ENCODE results near the gene CTRB1.
"Not testable (repeated sequence)": the region's sequence is repeated elsewhere in the genome, so short reads cannot be mapped to it uniquely, and the experiment has no call there.

Gene CTRB1

GRCh38 chr16:75203667-75204409 lies 14.9 kb upstream of the CTRB1 start:
- DNase-seq (ENCODE audit: low read depth in 1 of 2, low spot score in 1 of 2) = no peak

GRCh38 chr16:75204410-75204758 lies 14.4 kb upstream of the CTRB1 start:
- no peak for DNase-seq (ENCODE audit: low read depth in 1 of 2, low spot score in 1 of 2)

GRCh38 chr16:75204905-75205304 lies 13.9 kb upstream of the CTRB1 start:
- not testable (repeated sequence) for DNase-seq (ENCODE audit: low read depth in 1 of 2, low spot score in 1 of 2)

- DNase-seq (ENCODE audit: low read depth in 1 of 2, low spot score in 1 of 2) = not testable (repeated sequence)
Observed at GRCh38 chr16:75205438-75205837, 13.3 kb upstream of the CTRB1 start.

- not testable (repeated sequence) for DNase-seq (ENCODE audit: low read depth in 1 of 2, low spot score in 1 of 2)
Observed at GRCh38 chr16:75205961-75206748, 12.6 kb upstream of the CTRB1 start.

- DNase-seq (ENCODE audit: low read depth in 1 of 2, low spot score in 1 of 2) = no peak
Observed at GRCh38 chr16:75206749-75207451, 11.9 kb upstream of the CTRB1 start, which contains the start of gene CTRB2. TSS of gene CTRB2 (minus strand) at chr16:75207161. CDS start at chr16:75207141, 20 bp downstream.

- no peak for DNase-seq (ENCODE audit: low read depth in 1 of 2, low spot score in 1 of 2)
Observed at GRCh38 chr16:75207831-75208230, 11.0 kb upstream of the CTRB1 start.

GRCh38 chr16:75208242-75208825 lies 10.5 kb upstream of the CTRB1 start:
- no peak for DNase-seq (ENCODE audit: low read depth in 1 of 2, low spot score in 1 of 2)

- DNase-seq (ENCODE audit: low read depth in 1 of 2, low spot score in 1 of 2) = no peak
Observed at GRCh38 chr16:75208861-75209505, 9.8 kb upstream of the CTRB1 start.

- DNase-seq (ENCODE audit: low read depth in 1 of 2, low spot score in 1 of 2) = not testable (repeated sequence)
Observed at GRCh38 chr16:75209514-75209913, 9.3 kb upstream of the CTRB1 start.

GRCh38 chr16:75209944-75210343 lies 8.8 kb upstream of the CTRB1 start:
- no peak for DNase-seq (ENCODE audit: low read depth in 1 of 2, low spot score in 1 of 2)

- DNase-seq (ENCODE audit: low read depth in 1 of 2, low spot score in 1 of 2) = not testable (repeated sequence)
Observed at GRCh38 chr16:75211286-75211685, 7.5 kb upstream of the CTRB1 start.

GRCh38 chr16:75216127-75216526 lies 2.7 kb upstream of the CTRB1 start:
- no peak for DNase-seq (ENCODE audit: low read depth in 1 of 2, low spot score in 1 of 2)

- DNase-seq (ENCODE audit: low read depth in 1 of 2, low spot score in 1 of 2) = no peak
Observed at GRCh38 chr16:75216576-75216975, 2.2 kb upstream of the CTRB1 start.

GRCh38 chr16:75217389-75217851 lies 1.4 kb upstream of the CTRB1 start:
- DNase-seq (ENCODE audit: low read depth in 1 of 2, low spot score in 1 of 2) = no peak

GRCh38 chr16:75219088-75219487 lies 300 bp downstream of the CTRB1 start:
- no peak for DNase-seq (ENCODE audit: low read depth in 1 of 2, low spot score in 1 of 2)

- no peak for DNase-seq (ENCODE audit: low read depth in 1 of 2, low spot score in 1 of 2)
Observed at GRCh38 chr16:75219838-75220237, 1.1 kb downstream of the CTRB1 start.

GRCh38 chr16:75222271-75222783 lies 3.5 kb downstream of the CTRB1 start:
- no peak for DNase-seq (ENCODE audit: low read depth in 1 of 2, low spot score in 1 of 2)

- DNase-seq (ENCODE audit: low read depth in 1 of 2, low spot score in 1 of 2) = not testable (repeated sequence)
Observed at GRCh38 chr16:75223129-75223528, 4.3 kb downstream of the CTRB1 start.

- DNase-seq (ENCODE audit: low read depth in 1 of 2, low spot score in 1 of 2) = no peak
Observed at GRCh38 chr16:75224306-75225082, 5.7 kb downstream of the CTRB1 start.

Measured in activated T-helper 1 cell treated with anti-CD3 and anti-CD28 coated beads, Interleukin-2, amount 50 U/mL, for 16 hours (primary cell).